ENCODE results near the gene SMG6. TPM values are rescaled to one million over a fixed set of nuclear protein-coding genes. Genes with fewer than 3 reads are reported as not detected.

SMG6 gene
- total and polyA plus RNA-seq, 2 of the 8 experiments (the other 6 are each of a cell fraction or from before 2014, with no cell fraction given): 18.5 to 25.2 TPM

GRCh38 chr17:2087597-2088211 lies 215.9 kb downstream of the SMG6 start:
- Histone ChIP-seq H3K4me3 (ENCODE audit: extremely low read depth in 1 of 4, insufficient read depth in 2 of 4, low read depth in 3 of 4, low read length in 4 of 4) (no peak overlapping the region), H4K91ac (replicated peaks; ENCODE audit: insufficient read length, low read length) (no peak overlapping the region), H2BK15ac (ENCODE audit: low read length) (no peak overlapping the region), H3K36me3 (ENCODE audit: control insufficient read depth in 2 of 4, insufficient read depth in 4 of 4, low read length in 3 of 4) (no peaks in the 10 kb centered on the region), H3K56ac (replicated peaks; ENCODE audit: insufficient read length, low read depth, low read length) (no peak overlapping the region), H2AK5ac (ENCODE audit: low read depth, low read length) (no peak overlapping the region), H2BK120ac (replicated peaks; ENCODE audit: low read depth, low read length) (no peak overlapping the region), H3K27me3 (replicated peaks in 1 of 4; ENCODE audit: control insufficient read depth in 3 of 4, extremely low read depth in 1 of 4, insufficient read depth in 3 of 4, low read length in 3 of 4) (no peaks in the 10 kb centered on the region), H3K9ac (replicated peaks in 1 of 4; ENCODE audit: extremely low read depth in 1 of 4, low read depth in 3 of 4, low read length in 3 of 4) (no peak overlapping the region), H3K9me3 (ENCODE audit: insufficient read depth in 2 of 2, low read depth in 1 of 2, low read length in 1 of 2) (no peaks in the 10 kb centered on the region), H3K4me2 (ENCODE audit: insufficient read depth in 1 of 2, low read depth in 2 of 2, low read length in 2 of 2) (no peak overlapping the region), H3K23ac (ENCODE audit: insufficient read length) (no peak overlapping the region), H2BK5ac (ENCODE audit: low read depth, low read length) (peak overlapping the region; percentile 37; the same call in 1 of the 2 replicates), H4K5ac (ENCODE audit: insufficient read length, low read depth, low read length) (no peak overlapping the region), H4K20me1 (replicated peaks in 1 of 2; ENCODE audit: control insufficient read depth in 1 of 2, insufficient read depth in 2 of 2, low read length in 2 of 2) (peaks cover 0 to 5% of the 10 kb centered on the region in 2 experiments), H2BK12ac (ENCODE audit: low read depth, low read length) (no peak overlapping the region), H3K18ac (ENCODE audit: extremely low read depth, low read length) (no peak overlapping the region), H3K79me2 (ENCODE audit: control insufficient read depth in 1 of 2, insufficient read depth in 2 of 2, low read length in 2 of 2) (no peaks in the 10 kb centered on the region), H2AFZ (ENCODE audit: low read length) (no peak overlapping the region), H3K23me2 (ENCODE audit: low read depth, low read length) (no peaks in the 10 kb centered on the region), H3K4me1 (replicated peaks in 1 of 4; ENCODE audit: control insufficient read depth in 3 of 4, insufficient read depth in 4 of 4, low read length in 3 of 4) (peaks cover 0 to 15% (median 4%) of the 10 kb centered on the region in 4 experiments; a peak in 4 of 7 replicates), H3K4ac (replicated peaks; ENCODE audit: insufficient read length, low read depth, low read length) (no peak overlapping the region), H3K79me1 (ENCODE audit: low read depth, low read length) (no peaks in the 10 kb centered on the region), H3K27ac (ENCODE audit: low read depth, low read length) (no peak overlapping the region), H2BK20ac (ENCODE audit: low read length) (no peak overlapping the region), H3K14ac (ENCODE audit: insufficient read length) (no peak overlapping the region), H4K8ac (ENCODE audit: extremely low read depth, insufficient read depth, low read length) (no peak overlapping the region)
- FAIRE-seq (no peak), DNase-seq (ENCODE audit: low read depth in 1 of 2, low spot score in 2 of 2) (no peak)
- 90% methylated on average over 10 of the region's 10 CpGs; no CpG with 5 or more reads in 1 of the 2 experiments for WGBS, 2 experiments (ENCODE audit: extremely low coverage in 1 of 2, insufficient coverage in 1 of 2, insufficient read length in 1 of 2, insufficient replicate concordance in 2 of 2, low coverage in 1 of 2, low lambda C conversion rate in 2 of 2, missing lambda C conversion rate in 1 of 2)
- CTCF ChIA-PET (ENCODE audit: partially characterized antibody): interaction anchor here (0.6 to 3.5 kb wide), 8 partner anchors 17 to 176 kb away, joined by 3 to 9 read pairs (median 4); partner anchors contain the start of gene HIC1
- POLR2A ChIA-PET (ENCODE audit: partially characterized antibody): interaction anchor here (0.7 to 1.2 kb wide), 2 partner anchors 17 to 33 kb away, joined by 3 read pairs; partner anchors contain the start of gene HIC1
- TF ChIP-seq CBX5 (IDR thresholded peaks at IDR 0.05; ENCODE audit: low read depth, low read length): no peak
- TF ChIP-seq TCF12 (IDR thresholded peaks at IDR 0.05; ENCODE audit: low read depth, low read length): no peak
- TF ChIP-seq GABPA (IDR thresholded peaks at IDR 0.05; ENCODE audit: borderline replicate concordance, insufficient read depth, low read length): no peak
- TF ChIP-seq KDM5A (IDR thresholded peaks at IDR 0.05; ENCODE audit: low read length): no peak
- TF ChIP-seq EP300 (IDR thresholded peaks at IDR 0.05; ENCODE audit: borderline replicate concordance in 1 of 2, low read depth in 2 of 2, low read length in 2 of 2): no peak
- TF ChIP-seq TAF7 (optimal IDR thresholded peaks at IDR 0.05; ENCODE audit: borderline replicate concordance, low read depth, low read length): no peak
- TF ChIP-seq GTF2F1 (IDR thresholded peaks at IDR 0.05; ENCODE audit: borderline replicate concordance, low read depth, low read length): no peak
- no peak for TF ChIP-seq USF2 (IDR thresholded peaks at IDR 0.05; ENCODE audit: low read length)
- TF ChIP-seq NANOG (IDR thresholded peaks at IDR 0.05; ENCODE audit: insufficient read depth, low read depth, low read length, poor library complexity, severe bottlenecking): no peak
- no peak for TF ChIP-seq ATF3 (IDR thresholded peaks at IDR 0.05; ENCODE audit: insufficient read depth, low read depth, low read length)
